IMR-90 (cell line): ENCODE data around the gene DCAF5. TPM values are rescaled to one million over a fixed set of nuclear protein-coding genes. Genes with fewer than 3 reads are reported as not detected.

Experiments used
- ATAC-seq: fragments of 200-7000 bp; cut with Tn5 transposase; 2 replicates; pipeline ENCODE4 v1.9.1; 2020; ENCODE audit warnings: low read depth, mild to moderate bottlenecking, moderate library complexity
- BruUV-seq: library from RNA; stranded (reverse); fragments of 400-500 nt; replicated peaks from 2 replicates; lab custom pipeline; 2021; lab: Mats Ljungman, UMichigan
- CTCF ChIA-PET: fragments of 300-600 bp; formaldehyde crosslinking; extraction: SDS; loops from one replicate; lab custom pipeline; 2021; ENCODE audit warnings: antibody characterized with exemption; lab: Yijun Ruan, JAX
- POLR2A ChIA-PET: fragments of 300-600 bp; sonication (Branson Sonifier 250); formaldehyde crosslinking; loops from one replicate; lab custom pipeline; 2022; ENCODE audit warnings: antibody characterized with exemption; ENCODE audit not compliant: unreplicated experiment; lab: Charles Lee
- DNase-seq: peaks from one replicate; pipeline ENCODE4 v3.0.0; 2013
- H2AFZ ChIP-seq: replicated peaks from 2 replicates; pipeline ENCODE3; 2013; ENCODE audit warnings: low read length, mild to moderate bottlenecking; ENCODE audit not compliant: poor library complexity
- H2AK5ac ChIP-seq: 2 replicates; pipeline ENCODE4 v1.6.1; 2013; ENCODE audit warnings: low read depth, low read length, inconsistent platforms
- H2AK9ac ChIP-seq: replicated peaks from 2 replicates; pipeline ENCODE3; 2013; ENCODE audit warnings: mild to moderate bottlenecking, low read depth, low read length, moderate library complexity; ENCODE audit not compliant: poor library complexity
- H2BK120ac ChIP-seq: 2 replicates; pipeline ENCODE4 v1.6.1; 2013; ENCODE audit warnings: low read depth, low read length, inconsistent platforms
- H2BK15ac ChIP-seq: 3 replicates; pipeline ENCODE4 v1.6.1; 2013; ENCODE audit warnings: low read depth, low read length, inconsistent platforms
- H2BK20ac ChIP-seq: 2 replicates; pipeline ENCODE4 v1.6.1; 2013; ENCODE audit warnings: low read depth, mild to moderate bottlenecking, inconsistent platforms, low read length, moderate library complexity
- H2BK5ac ChIP-seq: 2 replicates; pipeline ENCODE4 v1.6.1; 2013; ENCODE audit warnings: mild to moderate bottlenecking, low read depth, low read length, inconsistent platforms; ENCODE audit not compliant: poor library complexity, severe bottlenecking
- H3K14ac ChIP-seq: replicated peaks from 2 replicates; pipeline ENCODE4 v1.6.1; 2013; ENCODE audit warnings: low read depth, low read length, inconsistent platforms
- H3K18ac ChIP-seq: 2 replicates; pipeline ENCODE4 v1.6.1; 2013; ENCODE audit warnings: low read depth, low read length, control low read depth
- H3K23ac ChIP-seq: 2 replicates; pipeline ENCODE4 v1.6.1; 2013; ENCODE audit warnings: low read depth, low read length, inconsistent platforms
- H3K27ac ChIP-seq: 2 replicates; pipeline ENCODE4 v1.5.1; 2013; ENCODE audit warnings: mild to moderate bottlenecking, control low read depth, low read length; ENCODE audit not compliant: insufficient read depth
- H3K27me3 ChIP-seq: 2 replicates; pipeline ENCODE4 v1.6.1; 2013; ENCODE audit warnings: low read length; ENCODE audit not compliant: control insufficient read depth, insufficient read depth
- H3K36me3 ChIP-seq: 2 replicates; pipeline ENCODE4 v1.6.1; 2013; ENCODE audit warnings: low read length, mixed read lengths; ENCODE audit not compliant: control insufficient read depth, insufficient read depth
- H3K4ac ChIP-seq: 2 replicates; pipeline ENCODE4 v1.6.1; 2013; ENCODE audit warnings: low read depth, low read length, inconsistent platforms
- H3K4me1 ChIP-seq: 2 replicates; pipeline ENCODE4 v1.6.1; 2013; ENCODE audit warnings: low read length, mixed read lengths; ENCODE audit not compliant: control insufficient read depth, insufficient read depth
- H3K4me2 ChIP-seq: 2 replicates; pipeline ENCODE4 v1.6.1; 2013; ENCODE audit warnings: low read depth, mild to moderate bottlenecking, control low read depth, low read length, moderate library complexity
- H3K4me3 ChIP-seq: 2 replicates; pipeline ENCODE4 v1.5.1; 2013; ENCODE audit warnings: low read depth, mild to moderate bottlenecking, control low read depth, low read length, moderate library complexity; ENCODE audit not compliant: insufficient read depth
- H3K56ac ChIP-seq: 2 replicates; pipeline ENCODE4 v1.6.1; 2013; ENCODE audit warnings: low read length, inconsistent platforms; ENCODE audit not compliant: insufficient read depth; ENCODE audit errors: extremely low read depth
- H3K79me1 ChIP-seq, 2 experiments: 2 replicates each; pipeline ENCODE4 v1.6.1; 2013; ENCODE audit warnings: low read length in 2 of 2, inconsistent platforms in 1 of 2, low read depth in 1 of 2
- H3K9ac ChIP-seq: 2 replicates; pipeline ENCODE4 v1.6.1; 2013; ENCODE audit warnings: low read depth, low read length, control low read depth
- H3K9me1 ChIP-seq: 2 replicates; pipeline ENCODE4 v1.6.1; 2013; ENCODE audit warnings: low read length, inconsistent platforms; ENCODE audit not compliant: insufficient read depth
- H3K9me3 ChIP-seq: 2 replicates; pipeline ENCODE4 v1.6.1; 2013; ENCODE audit warnings: low read length; ENCODE audit not compliant: control insufficient read depth, insufficient read depth
- H4K20me1 ChIP-seq: 2 replicates; pipeline ENCODE4 v1.6.1; 2013; ENCODE audit warnings: low read length, inconsistent platforms; ENCODE audit not compliant: insufficient read depth
- H4K5ac ChIP-seq: 2 replicates; pipeline ENCODE4 v1.6.1; 2013; ENCODE audit warnings: mild to moderate bottlenecking, low read depth, low read length, control low read depth
- H4K8ac ChIP-seq, 2 experiments: 2 replicates each; pipeline ENCODE4 v1.6.1; 2013; ENCODE audit warnings: low read depth in 2 of 2, low read length in 2 of 2, control low read depth in 1 of 2, inconsistent platforms in 1 of 2
- H4K91ac ChIP-seq: 2 replicates; pipeline ENCODE4 v1.6.1; 2013; ENCODE audit warnings: low read depth, low read length, inconsistent platforms; ENCODE audit not compliant: insufficient read depth
- CEBPB ChIP-seq: IDR thresholded peaks from 2 replicates; pipeline ENCODE4 v1.6.1; 2012; ENCODE audit warnings: low read depth, low read length, improper control_type of control experiment
- CHD1 ChIP-seq: IDR thresholded peaks from 2 replicates; pipeline ENCODE4 v1.6.1; 2012; ENCODE audit warnings: low read depth, low read length, improper control_type of control experiment
- MXI1 ChIP-seq: IDR thresholded peaks from 2 replicates; pipeline ENCODE4 v1.6.1; 2012; ENCODE audit warnings: low read depth, mild to moderate bottlenecking, low read length, moderate library complexity, borderline replicate concordance
- NFE2L2 ChIP-seq: fragments of 150-350 bp; IDR thresholded peaks from 2 replicates; pipeline ENCODE4 v1.6.1; 2016; ENCODE audit warnings: low read depth, mild to moderate bottlenecking, low read length
- RFX5 ChIP-seq: IDR thresholded peaks from 2 replicates; pipeline ENCODE4 v1.8.0; 2012; ENCODE audit warnings: low read depth, mild to moderate bottlenecking, low read length, moderate library complexity
- dilution Hi-C: fragments of 300-500 bp; cut with HindIII; formaldehyde crosslinking; loops from one replicate; pipeline ENCODE4 v1.14.3; 2018; ENCODE audit warnings: low sequenced_read_pairs; ENCODE audit not compliant: unreplicated experiment
- in situ Hi-C: fragments of 300-500 bp; cut with MboI; formaldehyde crosslinking; loops from 3 replicates; pipeline ENCODE4 v1.14.3; 2019; ENCODE audit warnings: low sequenced_read_pairs, inconsistent platforms, mixed read lengths
- intact Hi-C: fragments of 100-400 bp; cut with micrococcal nuclease; formaldehyde crosslinking; loops from 2 replicates; pipeline ENCODE4 v1.10.0; 2022
- polyA plus RNA-seq, 3 experiments: library from polyadenylated mRNA; depleted of rRNA; stranded (reverse); fragments of >200 nt; gene quantifications; 2 replicates each; pipeline ENCODE4 v1.2.3, GENCODE V29; 2012; ENCODE audit warnings: low replicate concordance in 1 of 3
- total RNA-seq: library from RNA; depleted of rRNA; stranded (reverse); fragments of >200 nt; gene quantifications from 2 replicates; pipeline ENCODE4 v1.2.3, GENCODE V29; 2012
- TF ChIP-seq, protein P1 (sequence below): conservative IDR thresholded peaks from 2 replicates; pipeline ENCODE4 v1.5.1; 2012; ENCODE audit warnings: mild to moderate bottlenecking, low read depth, low read length, improper control_type of control experiment

DCAF5 gene
- total and polyA plus RNA-seq, 2 of the 4 experiments (the other 2 are of a cell fraction), result 17.6 to 30.4 TPM

DNA sequence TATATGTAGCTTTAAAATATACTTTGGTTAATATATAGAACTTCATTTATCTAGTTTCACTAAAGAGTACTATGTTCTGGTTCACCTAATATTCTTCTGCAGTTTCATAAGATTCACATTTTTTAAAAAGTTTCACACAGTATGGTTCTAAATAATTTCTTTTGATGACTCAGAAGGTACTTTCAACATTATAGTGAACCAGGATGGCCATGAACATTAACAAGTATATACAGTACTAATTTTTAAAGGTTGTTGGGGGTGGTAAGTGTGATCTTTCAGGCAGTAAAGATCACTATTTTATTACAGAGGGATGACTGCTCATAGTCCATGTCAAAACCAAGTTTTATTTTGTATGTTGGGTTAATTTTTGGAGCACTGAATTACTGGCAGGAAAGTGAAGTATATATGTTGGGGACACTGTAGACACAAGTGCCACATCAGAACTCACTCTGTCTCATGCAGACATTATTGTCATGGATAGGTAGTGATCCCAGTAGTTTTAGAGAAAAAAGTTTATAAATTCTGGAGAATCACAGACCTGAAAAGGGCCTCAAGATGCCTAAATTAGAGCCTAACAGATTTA is 60.0 kb downstream of the DCAF5 start:
- peaks cover 9% of the 10 kb centered on the region; the same call in 1 of the 2 replicates for H4K20me1 ChIP-seq
- H2AFZ ChIP-seq, result no peak overlapping the region
- H3K9ac ChIP-seq, result no peak overlapping the region
- dilution Hi-C loops, result no loop called here
- peak overlapping the region; percentile 12; the same call in 1 of the 2 replicates for H3K4ac ChIP-seq
- POLR2A ChIA-PET, result interaction anchor here (0.9 kb wide), 1 partner anchor 115 kb away, joined by 4 read pairs; no protein-coding TSS in a partner anchor
- ATAC-seq, result no peak; the same call in 1 of the 2 replicates
- H2BK15ac ChIP-seq, result 0 out of 3 replicates have a peak overlapping the region, but pooled peaks have one; percentile 16
- H3K56ac ChIP-seq, result no peak overlapping the region
- intact Hi-C loops, result loop anchor here (10.0 kb wide), 1 partner anchor 48 kb away; no protein-coding TSS in a partner anchor
- peak; percentile 32 for DNase-seq
- peak overlapping the region; percentile 9; the same call in 1 of the 2 replicates for H3K23ac ChIP-seq
- no peak overlapping the region for H4K91ac ChIP-seq
- TF ChIP-seq MXI1 (no peak), CEBPB (no peak), RFX5 (no peak), CHD1 (no peak), NFE2L2 (no peak)
- TF ChIP-seq, protein P1, sequence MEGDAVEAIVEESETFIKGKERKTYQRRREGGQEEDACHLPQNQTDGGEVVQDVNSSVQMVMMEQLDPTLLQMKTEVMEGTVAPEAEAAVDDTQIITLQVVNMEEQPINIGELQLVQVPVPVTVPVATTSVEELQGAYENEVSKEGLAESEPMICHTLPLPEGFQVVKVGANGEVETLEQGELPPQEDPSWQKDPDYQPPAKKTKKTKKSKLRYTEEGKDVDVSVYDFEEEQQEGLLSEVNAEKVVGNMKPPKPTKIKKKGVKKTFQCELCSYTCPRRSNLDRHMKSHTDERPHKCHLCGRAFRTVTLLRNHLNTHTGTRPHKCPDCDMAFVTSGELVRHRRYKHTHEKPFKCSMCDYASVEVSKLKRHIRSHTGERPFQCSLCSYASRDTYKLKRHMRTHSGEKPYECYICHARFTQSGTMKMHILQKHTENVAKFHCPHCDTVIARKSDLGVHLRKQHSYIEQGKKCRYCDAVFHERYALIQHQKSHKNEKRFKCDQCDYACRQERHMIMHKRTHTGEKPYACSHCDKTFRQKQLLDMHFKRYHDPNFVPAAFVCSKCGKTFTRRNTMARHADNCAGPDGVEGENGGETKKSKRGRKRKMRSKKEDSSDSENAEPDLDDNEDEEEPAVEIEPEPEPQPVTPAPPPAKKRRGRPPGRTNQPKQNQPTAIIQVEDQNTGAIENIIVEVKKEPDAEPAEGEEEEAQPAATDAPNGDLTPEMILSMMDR, result no peak
- no peak overlapping the region for H3K14ac ChIP-seq
- H2BK5ac ChIP-seq, result peak overlapping the region; percentile 91
- no TSS peak for BruUV-seq
- H3K27me3 ChIP-seq, result no peaks in the 10 kb centered on the region
- in situ Hi-C loops, result no loop called here
- CTCF ChIA-PET, result interaction anchor here (1.6 kb wide), 1 partner anchor 153 kb away, joined by 3 read pairs; no protein-coding TSS in a partner anchor
- H3K36me3 ChIP-seq, result peaks cover 16% of the 10 kb centered on the region
- no peak overlapping the region for H3K27ac ChIP-seq
- peaks cover 21% of the 10 kb centered on the region for H3K9me1 ChIP-seq
- peak overlapping the region in 1 of 2 experiments; percentile 10; a peak in 1 of 4 replicates for H4K8ac ChIP-seq
- no peak overlapping the region for H2BK120ac ChIP-seq
- H4K5ac ChIP-seq, result no peak overlapping the region
- H2BK20ac ChIP-seq, result no peak overlapping the region
- H2AK9ac ChIP-seq, result no peak overlapping the region
- H3K79me1 ChIP-seq, result peaks cover 39 to 80% of the 10 kb centered on the region in 2 experiments
- no peak overlapping the region; the same call in 1 of the 2 replicates for H3K4me2 ChIP-seq
- peaks cover 26% of the 10 kb centered on the region for H3K4me1 ChIP-seq
- H2AK5ac ChIP-seq, result no peak overlapping the region
- H3K4me3 ChIP-seq, result no peak overlapping the region
- no peaks in the 10 kb centered on the region for H3K9me3 ChIP-seq
- H3K18ac ChIP-seq, result peak overlapping the region; percentile 52; the same call in 1 of the 2 replicates
